ENCODE measurements around the gene GRK4.

DNA sequence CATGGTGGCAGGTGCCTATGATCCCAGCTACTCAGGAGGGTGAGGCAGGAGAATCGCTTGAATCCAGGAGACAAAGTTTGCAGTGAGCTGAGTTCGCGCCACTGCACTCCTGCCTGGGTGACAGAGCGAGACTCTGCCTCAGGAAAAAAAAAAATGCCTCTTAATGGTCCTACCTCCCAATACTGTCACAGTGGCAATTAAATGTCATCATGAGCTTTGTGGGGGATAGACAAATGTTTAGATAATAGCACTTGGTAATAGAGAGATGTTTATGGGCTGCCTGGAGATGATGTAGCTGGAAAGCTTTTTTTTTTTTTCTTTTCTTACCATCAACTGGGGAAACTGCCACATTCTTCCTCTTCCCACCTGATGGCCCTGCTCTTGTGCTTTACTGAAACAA is 33.0 kb downstream of the GRK4 start:
- TF ChIP-seq, protein P1, sequence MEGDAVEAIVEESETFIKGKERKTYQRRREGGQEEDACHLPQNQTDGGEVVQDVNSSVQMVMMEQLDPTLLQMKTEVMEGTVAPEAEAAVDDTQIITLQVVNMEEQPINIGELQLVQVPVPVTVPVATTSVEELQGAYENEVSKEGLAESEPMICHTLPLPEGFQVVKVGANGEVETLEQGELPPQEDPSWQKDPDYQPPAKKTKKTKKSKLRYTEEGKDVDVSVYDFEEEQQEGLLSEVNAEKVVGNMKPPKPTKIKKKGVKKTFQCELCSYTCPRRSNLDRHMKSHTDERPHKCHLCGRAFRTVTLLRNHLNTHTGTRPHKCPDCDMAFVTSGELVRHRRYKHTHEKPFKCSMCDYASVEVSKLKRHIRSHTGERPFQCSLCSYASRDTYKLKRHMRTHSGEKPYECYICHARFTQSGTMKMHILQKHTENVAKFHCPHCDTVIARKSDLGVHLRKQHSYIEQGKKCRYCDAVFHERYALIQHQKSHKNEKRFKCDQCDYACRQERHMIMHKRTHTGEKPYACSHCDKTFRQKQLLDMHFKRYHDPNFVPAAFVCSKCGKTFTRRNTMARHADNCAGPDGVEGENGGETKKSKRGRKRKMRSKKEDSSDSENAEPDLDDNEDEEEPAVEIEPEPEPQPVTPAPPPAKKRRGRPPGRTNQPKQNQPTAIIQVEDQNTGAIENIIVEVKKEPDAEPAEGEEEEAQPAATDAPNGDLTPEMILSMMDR (IDR thresholded peaks at IDR 0.05): no peak
- no peak for TF ChIP-seq POLR2A (IDR thresholded peaks at IDR 0.05)

Data from heart left ventricle (tissue), 13 donors.